Measurements from ENCODE around the gene TMEM178B.

Gene TMEM178B

GRCh38 chr7:141358386-141358785 is 284.5 kb downstream of the TMEM178B start:
- H3K4me3 ChIP-seq (ENCODE audit: low read depth, low read length) = no peak overlapping the region
- no peaks in the 10 kb centered on the region for H3K9me3 ChIP-seq (ENCODE audit: control insufficient read depth, insufficient read depth, low read length)
- no peaks in the 10 kb centered on the region for H3K27me3 ChIP-seq (ENCODE audit: control insufficient read depth, insufficient read depth, low read length)
- H3K4me1 ChIP-seq (ENCODE audit: control insufficient read depth, insufficient read depth, low read length) = peaks cover 2% of the 10 kb centered on the region
- H3K36me3 ChIP-seq (ENCODE audit: control insufficient read depth, insufficient read depth, low read length) = no peaks in the 10 kb centered on the region
- no peak overlapping the region for H3K9ac ChIP-seq (ENCODE audit: low read depth, low read length)

- Histone ChIP-seq H3K36me3 (ENCODE audit: control insufficient read depth, insufficient read depth, low read length) (no peaks in the 10 kb centered on the region), H3K9me3 (ENCODE audit: control insufficient read depth, insufficient read depth, low read length) (no peaks in the 10 kb centered on the region), H3K27me3 (ENCODE audit: control insufficient read depth, insufficient read depth, low read length) (no peaks in the 10 kb centered on the region), H3K9ac (ENCODE audit: low read depth, low read length) (no peak overlapping the region), H3K4me3 (ENCODE audit: low read depth, low read length) (no peak overlapping the region), H3K4me1 (ENCODE audit: control insufficient read depth, insufficient read depth, low read length) (peaks cover 2% of the 10 kb centered on the region)
Measured at GRCh38 chr7:141359262-141359661, 285.4 kb downstream of the TMEM178B start.

GRCh38 chr7:141359740-141360415 is 286.0 kb downstream of the TMEM178B start:
- Histone ChIP-seq H3K9me3 (ENCODE audit: control insufficient read depth, insufficient read depth, low read length) (no peaks in the 10 kb centered on the region), H3K9ac (ENCODE audit: low read depth, low read length) (no peak overlapping the region), H3K27me3 (ENCODE audit: control insufficient read depth, insufficient read depth, low read length) (no peaks in the 10 kb centered on the region), H3K4me1 (ENCODE audit: control insufficient read depth, insufficient read depth, low read length) (no peaks in the 10 kb centered on the region), H3K36me3 (ENCODE audit: control insufficient read depth, insufficient read depth, low read length) (no peaks in the 10 kb centered on the region), H3K4me3 (ENCODE audit: low read depth, low read length) (no peak overlapping the region)

- no peaks in the 10 kb centered on the region for H3K4me1 ChIP-seq (ENCODE audit: control insufficient read depth, insufficient read depth, low read length)
Measured at GRCh38 chr7:141360416-141360760, 286.5 kb downstream of the TMEM178B start.

GRCh38 chr7:141360803-141361202 is 286.9 kb downstream of the TMEM178B start:
- peaks cover under 1% of the 10 kb centered on the region for H3K4me1 ChIP-seq (ENCODE audit: control insufficient read depth, insufficient read depth, low read length)
- H3K4me3 ChIP-seq (ENCODE audit: low read depth, low read length) = no peak overlapping the region
- no peaks in the 10 kb centered on the region for H3K27me3 ChIP-seq (ENCODE audit: control insufficient read depth, insufficient read depth, low read length)
- H3K9ac ChIP-seq (ENCODE audit: low read depth, low read length) = no peak overlapping the region
- no peaks in the 10 kb centered on the region for H3K9me3 ChIP-seq (ENCODE audit: control insufficient read depth, insufficient read depth, low read length)
- H3K36me3 ChIP-seq (ENCODE audit: control insufficient read depth, insufficient read depth, low read length) = no peaks in the 10 kb centered on the region

More at GRCh38 chr7:141360416-141360760, 286.5 kb downstream of the TMEM178B start:
- Histone ChIP-seq H3K4me3 (ENCODE audit: low read depth, low read length) (no peak overlapping the region), H3K9ac (ENCODE audit: low read depth, low read length) (no peak overlapping the region), H3K27me3 (ENCODE audit: control insufficient read depth, insufficient read depth, low read length) (no peaks in the 10 kb centered on the region), H3K36me3 (ENCODE audit: control insufficient read depth, insufficient read depth, low read length) (no peaks in the 10 kb centered on the region), H3K9me3 (ENCODE audit: control insufficient read depth, insufficient read depth, low read length) (no peaks in the 10 kb centered on the region)

- no peak overlapping the region for H3K9ac ChIP-seq (ENCODE audit: low read depth, low read length)
Measured at GRCh38 chr7:141361479-141361878, 287.6 kb downstream of the TMEM178B start.

GRCh38 chr7:141361960-141362359 is 288.1 kb downstream of the TMEM178B start:
- Histone ChIP-seq H3K36me3 (ENCODE audit: control insufficient read depth, insufficient read depth, low read length) (no peaks in the 10 kb centered on the region), H3K9ac (ENCODE audit: low read depth, low read length) (no peak overlapping the region), H3K4me1 (ENCODE audit: control insufficient read depth, insufficient read depth, low read length) (peaks cover 10% of the 10 kb centered on the region), H3K4me3 (ENCODE audit: low read depth, low read length) (no peak overlapping the region), H3K9me3 (ENCODE audit: control insufficient read depth, insufficient read depth, low read length) (no peaks in the 10 kb centered on the region), H3K27me3 (ENCODE audit: control insufficient read depth, insufficient read depth, low read length) (no peaks in the 10 kb centered on the region)

More at GRCh38 chr7:141361479-141361878, 287.6 kb downstream of the TMEM178B start:
- no peaks in the 10 kb centered on the region for H3K36me3 ChIP-seq (ENCODE audit: control insufficient read depth, insufficient read depth, low read length)
- H3K9me3 ChIP-seq (ENCODE audit: control insufficient read depth, insufficient read depth, low read length) = no peaks in the 10 kb centered on the region
- H3K4me1 ChIP-seq (ENCODE audit: control insufficient read depth, insufficient read depth, low read length) = peaks cover 7% of the 10 kb centered on the region
- H3K4me3 ChIP-seq (ENCODE audit: low read depth, low read length) = no peak overlapping the region
- H3K27me3 ChIP-seq (ENCODE audit: control insufficient read depth, insufficient read depth, low read length) = no peaks in the 10 kb centered on the region

- no peaks in the 10 kb centered on the region for H3K36me3 ChIP-seq (ENCODE audit: control insufficient read depth, insufficient read depth, low read length)
- H3K4me1 ChIP-seq (ENCODE audit: control insufficient read depth, insufficient read depth, low read length) = peaks cover 17% of the 10 kb centered on the region
- no peaks in the 10 kb centered on the region for H3K9me3 ChIP-seq (ENCODE audit: control insufficient read depth, insufficient read depth, low read length)
- H3K27me3 ChIP-seq (ENCODE audit: control insufficient read depth, insufficient read depth, low read length) = no peaks in the 10 kb centered on the region
- no peak overlapping the region for H3K4me3 ChIP-seq (ENCODE audit: low read depth, low read length)
- H3K9ac ChIP-seq (ENCODE audit: low read depth, low read length) = no peak overlapping the region
Measured at GRCh38 chr7:141362580-141363435, 288.9 kb downstream of the TMEM178B start.

GRCh38 chr7:141363748-141364147 is 289.9 kb downstream of the TMEM178B start:
- no peaks in the 10 kb centered on the region for H3K9me3 ChIP-seq (ENCODE audit: control insufficient read depth, insufficient read depth, low read length)
- no peaks in the 10 kb centered on the region for H3K36me3 ChIP-seq (ENCODE audit: control insufficient read depth, insufficient read depth, low read length)
- H3K4me1 ChIP-seq (ENCODE audit: control insufficient read depth, insufficient read depth, low read length) = peaks cover 17% of the 10 kb centered on the region
- no peak overlapping the region for H3K9ac ChIP-seq (ENCODE audit: low read depth, low read length)
- H3K4me3 ChIP-seq (ENCODE audit: low read depth, low read length) = no peak overlapping the region
- H3K27me3 ChIP-seq (ENCODE audit: control insufficient read depth, insufficient read depth, low read length) = no peaks in the 10 kb centered on the region

GRCh38 chr7:141366091-141366621 is 292.3 kb downstream of the TMEM178B start:
- H3K27me3 ChIP-seq (ENCODE audit: control insufficient read depth, insufficient read depth, low read length) = no peaks in the 10 kb centered on the region
- peaks cover 17% of the 10 kb centered on the region for H3K4me1 ChIP-seq (ENCODE audit: control insufficient read depth, insufficient read depth, low read length)
- no peaks in the 10 kb centered on the region for H3K9me3 ChIP-seq (ENCODE audit: control insufficient read depth, insufficient read depth, low read length)
- H3K4me3 ChIP-seq (ENCODE audit: low read depth, low read length) = no peak overlapping the region
- no peak overlapping the region for H3K9ac ChIP-seq (ENCODE audit: low read depth, low read length)
- no peaks in the 10 kb centered on the region for H3K36me3 ChIP-seq (ENCODE audit: control insufficient read depth, insufficient read depth, low read length)

- Histone ChIP-seq H3K9ac (ENCODE audit: low read depth, low read length) (no peak overlapping the region), H3K9me3 (ENCODE audit: control insufficient read depth, insufficient read depth, low read length) (no peaks in the 10 kb centered on the region), H3K27me3 (ENCODE audit: control insufficient read depth, insufficient read depth, low read length) (no peaks in the 10 kb centered on the region), H3K36me3 (ENCODE audit: control insufficient read depth, insufficient read depth, low read length) (no peaks in the 10 kb centered on the region), H3K4me1 (ENCODE audit: control insufficient read depth, insufficient read depth, low read length) (peaks cover 17% of the 10 kb centered on the region), H3K4me3 (ENCODE audit: low read depth, low read length) (no peak overlapping the region)
Measured at GRCh38 chr7:141369422-141369821, 295.6 kb downstream of the TMEM178B start.

- H3K9me3 ChIP-seq (ENCODE audit: control insufficient read depth, insufficient read depth, low read length) = no peaks in the 10 kb centered on the region
- no peaks in the 10 kb centered on the region for H3K36me3 ChIP-seq (ENCODE audit: control insufficient read depth, insufficient read depth, low read length)
- H3K4me1 ChIP-seq (ENCODE audit: control insufficient read depth, insufficient read depth, low read length) = peaks cover 17% of the 10 kb centered on the region
- no peaks in the 10 kb centered on the region for H3K27me3 ChIP-seq (ENCODE audit: control insufficient read depth, insufficient read depth, low read length)
- no peak overlapping the region for H3K4me3 ChIP-seq (ENCODE audit: low read depth, low read length)
- H3K9ac ChIP-seq (ENCODE audit: low read depth, low read length) = no peak overlapping the region
Measured at GRCh38 chr7:141370178-141370577, 296.3 kb downstream of the TMEM178B start.
